NCI-H187 treated with DMSO at 0.1 percent for 48 hours (cell line): Measurements from ENCODE around the gene RNU4-1.

Source experiments
- DNase-seq: peaks from one replicate; lab custom pipeline; 2025; lab: John Stamatoyannopoulos, UW

Gene RNU4-1

DNA sequence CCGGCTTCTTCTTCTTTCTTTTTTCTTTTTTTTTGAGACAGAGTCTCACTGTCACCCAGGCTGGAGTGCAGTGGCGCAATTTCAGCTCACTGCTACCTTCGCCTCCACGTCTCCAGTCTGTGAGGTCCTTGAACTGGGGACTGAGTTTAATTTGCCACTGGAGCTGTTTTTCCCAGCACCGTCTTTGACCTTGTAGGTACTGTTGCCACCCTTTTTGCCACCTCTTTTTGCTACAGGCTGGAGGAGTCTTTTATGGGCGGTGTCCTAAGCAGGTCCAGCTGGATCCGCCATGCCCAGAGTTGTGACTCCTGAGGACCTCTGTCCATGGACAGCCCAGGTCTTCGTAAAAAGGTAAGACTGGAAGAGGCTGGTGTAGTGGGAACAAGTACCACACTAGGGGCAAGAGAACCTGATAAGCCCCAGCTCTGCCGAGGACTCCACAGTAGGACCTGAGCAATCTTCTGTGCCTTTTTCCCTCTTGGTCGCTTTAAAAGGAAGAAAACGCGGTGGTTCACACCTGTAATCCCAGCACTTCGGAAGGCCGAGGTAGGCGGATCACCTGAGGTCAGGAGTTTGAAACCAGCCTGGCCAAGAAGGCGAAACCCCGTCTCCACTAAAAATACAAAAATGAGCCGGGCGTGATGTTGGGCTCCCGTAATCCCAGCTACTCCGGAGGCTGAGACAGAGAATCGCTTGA, 2.3 kb downstream of the RNU4-1 start:
- no peak for DNase-seq

- no peak for DNase-seq
Observed at GRCh38 chr12:120287491-120287890, 5.5 kb downstream of the RNU4-1 start.

DNA sequence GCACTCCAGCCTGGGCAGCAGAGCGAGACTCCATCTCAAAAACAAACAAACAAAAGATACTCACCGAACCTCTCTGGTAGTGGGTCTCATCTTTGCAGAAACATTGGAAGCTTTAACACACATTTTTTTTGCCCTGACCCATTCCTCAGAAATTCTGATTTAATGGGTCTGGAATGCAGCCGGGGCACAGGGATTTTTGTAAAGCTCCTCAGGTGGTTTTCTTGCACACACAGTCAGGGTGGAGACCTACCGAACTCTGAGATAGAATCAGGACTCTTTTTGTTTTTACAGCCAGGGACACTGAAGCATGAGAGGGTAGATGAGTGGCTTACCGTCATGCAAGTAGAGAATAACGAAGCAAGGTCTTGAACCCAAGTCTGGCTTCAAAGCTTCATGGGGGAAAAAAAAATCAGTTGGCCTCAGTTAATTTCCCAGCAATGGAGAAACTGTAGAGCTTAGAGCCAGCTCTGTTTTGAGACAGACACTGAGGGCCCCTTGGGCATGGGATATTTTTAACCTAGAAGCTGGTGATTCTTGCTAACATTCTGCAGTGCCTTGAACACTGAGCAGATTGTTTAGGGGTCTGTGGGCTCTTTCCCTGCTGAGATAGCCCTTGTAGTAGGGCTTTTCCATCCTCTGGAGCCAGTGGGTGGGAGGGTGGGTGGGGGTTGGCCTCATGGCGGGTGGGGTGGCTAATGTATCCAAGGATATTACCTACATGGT, 6.1 kb downstream of the RNU4-1 start:
- DNase-seq, result no peak

DNA sequence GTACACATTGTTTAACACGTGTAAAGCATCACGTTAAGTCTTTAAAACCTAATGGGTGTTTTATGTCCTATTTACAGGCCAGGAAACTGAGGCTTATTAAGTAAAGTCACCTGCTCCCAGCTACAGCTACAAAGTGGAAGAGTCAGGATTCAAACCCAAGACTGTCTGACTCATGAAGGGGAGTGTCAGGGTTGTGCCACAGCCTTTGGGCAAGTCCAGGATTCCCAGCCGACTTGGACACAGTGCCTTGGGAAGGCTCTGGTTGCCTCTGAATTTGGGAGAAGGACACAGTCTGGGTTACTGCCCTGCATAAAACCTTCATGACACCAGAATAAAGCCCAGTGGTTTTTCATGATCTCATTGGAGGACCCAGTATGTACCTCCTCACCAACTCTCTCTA, 8.7 kb downstream of the RNU4-1 start:
- no peak for DNase-seq

DNA sequence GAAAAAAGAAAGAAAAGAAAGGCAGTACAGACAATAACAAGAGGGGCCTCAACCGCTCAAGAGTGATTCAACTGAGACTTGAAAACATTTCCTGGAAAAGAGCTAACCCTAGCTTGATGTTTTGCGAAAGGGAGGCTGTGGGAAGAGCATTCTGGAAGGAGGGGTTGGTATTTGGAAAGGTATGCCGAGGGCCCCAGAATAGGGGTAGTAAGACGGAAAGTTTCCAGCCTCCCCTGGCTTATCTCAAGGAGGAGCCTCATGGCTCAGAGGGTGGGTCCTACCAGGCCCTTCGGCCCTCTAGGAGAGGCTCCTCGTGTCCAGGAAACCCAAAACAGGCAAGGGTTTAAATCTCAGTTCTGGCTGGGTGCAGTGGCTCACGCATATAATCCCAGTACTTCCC, 9.7 kb downstream of the RNU4-1 start:
- no peak for DNase-seq

DNA sequence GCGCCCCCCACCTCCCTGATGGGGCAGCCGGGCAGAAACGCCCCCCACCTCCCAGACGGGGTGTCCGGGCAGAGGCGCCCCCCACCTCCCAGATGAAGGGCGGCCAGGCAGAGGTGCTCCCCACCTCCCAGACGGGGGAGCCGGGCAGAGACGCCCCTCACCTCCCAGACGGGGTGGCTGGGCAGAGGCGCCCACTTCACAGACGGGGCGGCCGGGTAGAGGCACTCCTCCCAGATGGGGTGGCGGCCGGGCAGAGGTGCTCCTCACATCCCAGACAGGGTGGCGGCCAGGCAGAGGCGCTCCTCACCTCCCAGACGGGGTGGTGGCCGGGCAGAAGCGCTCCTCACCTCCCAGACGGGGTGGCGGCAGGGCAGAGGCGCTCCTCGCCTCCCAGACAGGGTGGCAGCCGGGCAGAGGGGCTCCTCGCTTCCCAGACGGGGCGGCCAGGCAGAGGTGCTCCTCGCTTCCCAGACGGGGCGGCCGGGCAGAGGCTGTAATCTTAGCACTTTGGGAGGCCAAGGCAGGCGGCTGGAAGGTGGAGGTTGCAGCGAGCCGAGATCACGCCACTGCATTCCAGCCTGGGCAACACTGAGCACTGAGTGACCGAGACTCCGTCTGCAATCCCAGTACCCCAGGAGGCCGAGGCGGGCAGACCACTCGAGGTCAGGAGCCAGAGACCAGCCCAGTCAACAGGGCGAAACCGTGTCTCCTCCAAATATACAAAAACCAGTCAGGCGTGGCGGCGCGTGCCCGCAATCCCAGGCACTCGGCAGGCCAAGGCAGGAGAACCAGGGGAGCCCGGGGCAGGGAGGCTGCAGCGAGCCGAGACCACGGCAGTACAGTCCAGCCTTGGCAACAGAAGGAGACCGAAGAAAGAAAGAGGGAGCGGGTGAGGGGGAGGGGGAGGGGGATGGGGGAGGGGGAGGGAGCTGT, 14.6 kb downstream of the RNU4-1 start:
- no peak for DNase-seq

GRCh38 chr12:120276734-120277133, 16.3 kb downstream of the RNU4-1 start:
- no peak for DNase-seq

DNA sequence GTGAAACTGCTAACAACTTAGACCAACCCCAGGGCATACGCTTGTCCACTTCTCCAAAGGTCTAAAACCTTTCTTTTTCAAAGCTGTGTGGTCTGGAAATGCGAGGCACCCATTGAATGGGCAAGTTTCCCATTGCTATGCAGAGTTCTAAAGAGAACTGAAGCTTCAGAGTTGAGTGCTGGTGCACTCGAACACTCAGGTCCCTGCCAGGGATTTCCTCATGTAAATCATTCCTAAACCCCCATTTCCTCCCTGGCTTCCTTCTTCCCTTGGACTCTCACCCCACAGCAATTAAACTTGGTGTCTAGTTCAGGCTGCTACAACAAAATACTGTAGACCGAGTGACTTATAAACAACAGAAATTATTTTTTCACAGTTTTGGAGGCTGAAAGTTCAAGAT, 25.3 kb downstream of the RNU4-1 start:
- DNase-seq, result no peak

DNA sequence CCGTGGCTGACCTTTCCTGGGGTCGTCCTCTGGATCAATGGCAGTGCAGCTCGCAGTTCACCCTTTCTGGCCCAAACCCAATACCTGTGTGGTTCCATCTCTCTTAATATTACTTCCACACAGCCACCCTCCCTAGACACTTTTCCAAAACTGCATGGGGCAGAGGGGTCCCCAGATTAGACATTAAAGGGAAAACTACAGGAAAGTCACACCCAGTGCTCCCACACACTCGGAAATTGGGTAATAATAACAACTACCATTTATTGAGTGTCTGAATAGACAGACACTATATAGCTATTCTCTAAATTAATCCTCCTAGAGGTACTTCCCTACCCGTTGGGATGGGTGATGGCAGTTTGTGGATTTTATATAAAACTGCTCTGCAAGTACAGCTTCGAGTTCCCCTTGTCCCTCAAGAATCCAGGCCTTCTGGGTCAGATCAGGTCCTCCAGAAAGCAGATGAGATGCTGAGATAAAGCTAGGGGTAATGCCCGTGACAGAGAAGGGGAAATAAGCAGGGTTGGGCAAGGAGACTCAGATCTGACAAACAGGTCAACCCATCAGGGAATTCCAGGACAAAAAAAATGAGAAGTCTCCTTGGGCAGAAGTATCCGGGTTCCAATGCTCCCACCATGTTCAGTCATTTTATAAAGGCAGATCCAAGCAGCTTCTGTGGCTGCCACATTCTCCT, 26.7 kb downstream of the RNU4-1 start:
- DNase-seq, result no peak

GRCh38 chr12:120265473-120266179, 27.4 kb downstream of the RNU4-1 start, which contains the start of gene PXN:
PXN (minus strand) TSS chr12:120265730; CDS start chr12:120265629, 101 bp downstream.
- peak; percentile 18 for DNase-seq

GRCh38 chr12:120264904-120265472, 28.0 kb downstream of the RNU4-1 start:
- DNase-seq, result no peak

DNA sequence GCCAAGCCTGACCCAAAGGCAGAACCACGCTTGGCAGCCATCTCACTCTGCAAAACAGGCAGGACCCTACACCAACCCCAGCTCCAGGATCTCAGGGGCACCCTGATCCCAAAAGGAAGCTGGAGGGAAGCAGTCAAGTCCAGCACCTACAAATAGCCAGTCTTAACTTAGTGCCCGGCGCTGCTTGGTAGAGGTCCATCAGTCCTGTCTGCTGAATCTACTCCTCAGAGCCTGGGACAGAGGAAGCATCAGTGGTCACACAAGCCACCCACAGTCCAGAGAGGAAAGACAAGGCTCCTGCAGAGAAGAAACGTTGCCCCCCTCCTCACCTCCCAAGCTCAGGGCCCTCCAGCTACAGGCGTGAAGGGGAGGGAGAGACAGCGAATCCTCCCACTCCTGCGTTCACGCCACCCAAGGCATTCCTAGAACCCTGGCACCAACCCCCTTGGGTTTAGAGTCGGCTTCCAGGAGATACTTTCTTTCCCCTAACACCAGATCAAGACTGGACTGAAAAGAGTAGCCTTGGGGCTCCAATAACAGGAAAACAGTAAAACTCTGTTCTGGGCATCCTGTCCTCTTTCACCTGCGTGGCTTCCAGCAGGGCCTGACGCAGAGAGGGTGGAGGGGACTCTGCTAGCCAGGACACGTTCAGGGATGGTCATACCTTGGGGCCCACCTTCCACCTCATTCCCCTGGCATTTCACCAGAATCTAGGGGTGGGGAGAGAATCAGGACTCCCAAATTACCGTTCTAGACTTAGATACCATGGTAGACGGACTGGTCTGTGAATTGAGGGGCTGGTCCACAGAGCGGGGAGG, 28.7 kb downstream of the RNU4-1 start:
- DNase-seq, result no peak

DNA sequence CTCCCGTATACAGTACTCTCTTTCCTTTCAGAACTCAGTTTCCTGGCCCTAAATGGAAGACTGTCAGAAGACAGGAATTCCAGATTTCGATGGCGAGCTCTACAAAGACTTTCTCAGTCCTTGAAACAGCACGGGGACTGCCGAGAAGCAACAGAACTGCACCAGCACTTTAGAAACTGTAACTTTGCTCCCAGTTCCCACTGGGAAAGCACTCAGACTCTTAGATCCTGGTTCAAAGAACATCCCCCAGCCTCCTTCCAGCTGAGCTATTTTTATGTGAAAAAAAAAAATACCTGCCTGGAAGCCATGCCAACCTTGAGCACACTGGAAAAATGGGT, 29.3 kb downstream of the RNU4-1 start:
- no peak for DNase-seq

- no peak for DNase-seq
Observed at GRCh38 chr12:120262852-120263747, 29.9 kb downstream of the RNU4-1 start.

- DNase-seq, result no peak
Observed at GRCh38 chr12:120261951-120262851, 30.8 kb downstream of the RNU4-1 start.

DNA sequence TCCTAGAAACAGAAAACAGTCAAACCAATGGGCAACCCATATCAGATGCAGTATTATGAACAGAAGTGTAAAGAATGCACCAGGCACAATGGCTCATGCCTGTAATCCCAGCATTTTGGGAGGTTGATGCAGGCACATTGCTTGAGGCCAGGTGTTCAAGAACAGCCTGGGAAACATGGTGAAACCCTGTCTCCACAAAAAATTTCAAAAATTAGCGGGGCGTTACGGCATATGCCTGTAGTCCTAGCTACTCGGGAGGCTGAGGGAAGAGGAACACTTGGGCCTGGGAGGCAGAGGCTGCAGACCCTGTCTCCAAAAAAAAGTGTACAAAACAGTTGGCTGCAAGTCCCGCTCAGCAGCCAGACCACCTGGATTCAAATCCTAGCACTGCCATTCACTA, 32.4 kb downstream of the RNU4-1 start:
- no peak for DNase-seq

DNA sequence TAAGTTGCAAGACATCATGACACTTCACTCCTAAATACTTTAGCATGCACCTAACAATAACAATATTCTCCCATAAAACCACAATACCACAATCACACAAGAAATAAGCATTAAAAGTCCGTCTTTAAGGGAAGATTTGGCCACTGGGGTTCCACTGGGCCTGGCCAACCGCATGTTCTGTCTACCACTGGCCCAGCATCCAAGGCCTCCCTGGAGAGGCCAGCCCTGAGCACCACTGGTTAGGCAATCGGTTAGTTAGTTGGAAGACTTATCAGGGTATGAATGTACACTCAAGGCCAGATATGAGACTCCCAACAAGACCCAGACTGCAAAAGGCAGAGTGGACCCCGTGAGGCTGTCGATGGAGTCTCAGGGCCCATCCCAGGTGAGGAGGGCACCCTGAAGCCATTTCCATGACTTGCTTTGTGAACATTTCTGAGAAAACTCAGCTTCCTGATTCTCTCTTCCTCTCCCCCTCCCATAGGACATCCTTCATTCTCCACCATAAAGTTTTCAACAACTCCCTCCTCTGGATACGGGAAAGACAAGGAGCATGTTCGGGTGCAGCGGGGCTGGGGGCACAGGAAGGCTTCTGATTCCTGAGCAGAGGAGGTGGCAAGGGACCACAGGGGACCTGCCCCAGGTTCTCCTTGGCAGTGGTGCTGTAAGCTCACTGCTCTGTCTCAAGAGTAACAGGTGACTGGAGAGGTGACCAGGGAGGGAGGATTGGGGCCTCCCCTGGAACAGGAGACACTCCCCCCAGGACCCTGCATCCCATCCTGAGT, 33.4 kb downstream of the RNU4-1 start:
- no peak for DNase-seq
